Mesenchymal stem cell (in vitro differentiated cells and primary cell): ENCODE data around the gene PLXDC2.

Experiments
- DNase-seq: peaks from one replicate; pipeline ENCODE4 v3.0.0-alpha.2; 2013
- H2AFZ ChIP-seq: one replicate; pipeline ENCODE4 v1.6.1; 2013; ENCODE audit warnings: low read depth, mild to moderate bottlenecking, control low read depth, inconsistent platforms, low read length, moderate library complexity
- H2AK5ac ChIP-seq: 2 replicates; pipeline ENCODE4 v1.6.1; 2013; ENCODE audit warnings: low read length, moderate library complexity, mild to moderate bottlenecking, inconsistent platforms; ENCODE audit not compliant: severe bottlenecking
- H2BK120ac ChIP-seq: one replicate; pipeline ENCODE4 v1.6.1; 2013; ENCODE audit warnings: low read depth, mild to moderate bottlenecking, inconsistent platforms, low read length, moderate library complexity
- H2BK12ac ChIP-seq, 2 experiments: one replicate each; pipeline ENCODE4 v1.6.1; 2013; ENCODE audit warnings: inconsistent platforms in 2 of 2, low read length in 2 of 2, mild to moderate bottlenecking in 2 of 2, moderate library complexity in 2 of 2, control low read depth in 1 of 2
- H2BK15ac ChIP-seq: one replicate; pipeline ENCODE4 v1.6.1; 2013; ENCODE audit warnings: mild to moderate bottlenecking, low read depth, inconsistent platforms; ENCODE audit not compliant: poor library complexity, severe bottlenecking
- H2BK5ac ChIP-seq: 2 replicates; pipeline ENCODE4 v1.6.1; 2013; ENCODE audit warnings: low read depth, mild to moderate bottlenecking, low read length, control low read depth, inconsistent platforms; ENCODE audit not compliant: poor library complexity, severe bottlenecking
- H3K14ac ChIP-seq, 2 experiments: one replicate each; pipeline ENCODE4 v1.6.1; 2013; ENCODE audit warnings: inconsistent platforms in 2 of 2, low read length in 2 of 2, control low read depth in 1 of 2, mild to moderate bottlenecking in 1 of 2, moderate library complexity in 1 of 2
- H3K18ac ChIP-seq, 2 experiments: one replicate each; pipeline ENCODE4 v1.6.1; 2013; ENCODE audit warnings: inconsistent platforms in 2 of 2, low read length in 2 of 2, control low read depth in 1 of 2, low read depth in 1 of 2, mild to moderate bottlenecking in 1 of 2
- H3K23ac ChIP-seq, 2 experiments: one replicate each; pipeline ENCODE4 v1.6.1; 2013; ENCODE audit warnings: inconsistent platforms in 2 of 2, low read length in 2 of 2, mild to moderate bottlenecking in 2 of 2, moderate library complexity in 2 of 2, control low read depth in 1 of 2
- H3K27ac ChIP-seq: 2 replicates; pipeline ENCODE4 v1.5.1; 2013; ENCODE audit warnings: mild to moderate bottlenecking, moderate library complexity, low read length, control low read depth, inconsistent platforms; ENCODE audit not compliant: poor library complexity, severe bottlenecking
- H3K27me3 ChIP-seq, 2 experiments: 2 replicates each; pipeline versions ENCODE4 v1.6.1 to v1.7.0; 2013; ENCODE audit warnings: low read length in 2 of 2, mild to moderate bottlenecking in 2 of 2, moderate library complexity in 2 of 2, control low read depth in 1 of 2, inconsistent platforms in 1 of 2; ENCODE audit not compliant: control insufficient read depth in 1 of 2, insufficient read depth in 1 of 2
- H3K36me3 ChIP-seq, 2 experiments: 2 replicates each; pipeline versions ENCODE4 v1.6.1 to v1.7.0; 2013; ENCODE audit warnings: low read length in 2 of 2, control low read depth in 1 of 2, inconsistent platforms in 1 of 2, low read depth in 1 of 2, mild to moderate bottlenecking in 1 of 2; ENCODE audit not compliant: insufficient read depth in 2 of 2, control insufficient read depth in 1 of 2
- H3K4ac ChIP-seq, 2 experiments: one replicate each; pipeline ENCODE4 v1.6.1; 2013; ENCODE audit warnings: inconsistent platforms in 2 of 2, low read length in 2 of 2, mild to moderate bottlenecking in 2 of 2, moderate library complexity in 2 of 2, control low read depth in 1 of 2, low read depth in 1 of 2
- H3K4me1 ChIP-seq: 2 replicates; pipeline ENCODE4 v1.6.1; 2013; ENCODE audit warnings: low read depth, low read length, control low read depth; ENCODE audit not compliant: control insufficient read depth, insufficient read depth
- H3K4me2 ChIP-seq: 2 replicates; pipeline ENCODE4 v1.6.1; 2013; ENCODE audit warnings: low read length, mild to moderate bottlenecking, inconsistent platforms; ENCODE audit not compliant: poor library complexity, severe bottlenecking
- H3K4me3 ChIP-seq, 2 experiments: 2 replicates each; pipeline versions ENCODE4 v1.5.1 to v1.7.0; 2013; ENCODE audit warnings: low read length in 2 of 2, mild to moderate bottlenecking in 2 of 2, control low read depth in 1 of 2, low read depth in 1 of 2; ENCODE audit not compliant: insufficient read depth in 1 of 2
- H3K79me1 ChIP-seq: replicated peaks from 2 replicates; pipeline ENCODE4 v1.6.1; 2013; ENCODE audit warnings: mild to moderate bottlenecking, control low read depth, low read length, inconsistent platforms; ENCODE audit not compliant: poor library complexity, severe bottlenecking
- H3K9ac ChIP-seq: 2 replicates; pipeline ENCODE4 v1.7.0; 2013; ENCODE audit warnings: mild to moderate bottlenecking, low read length, moderate library complexity
- H3K9me3 ChIP-seq: 2 replicates; pipeline ENCODE4 v1.7.0; 2013; ENCODE audit warnings: mild to moderate bottlenecking, low read length; ENCODE audit not compliant: control insufficient read depth
- H4K8ac ChIP-seq: one replicate; pipeline ENCODE4 v1.6.1; 2013; ENCODE audit warnings: inconsistent platforms, mild to moderate bottlenecking, low read length, moderate library complexity
- H4K91ac ChIP-seq: one replicate; pipeline ENCODE4 v1.6.1; 2013; ENCODE audit warnings: mild to moderate bottlenecking, low read length, inconsistent platforms
- WGBS: methylation state at CpG from one replicate; pipeline ENCODE4 v1.1.7; 2013; ENCODE audit warnings: mixed read lengths; 5-methylcytosine and 5-hydroxymethylcytosine counted together

PLXDC2 gene

GRCh38 chr10:19979628-19980027, 163.4 kb downstream of the PLXDC2 start:
- Histone ChIP-seq H3K18ac (no peak overlapping the region), H4K8ac (peak overlapping the region; percentile 49), H3K4me1 (no peaks in the 10 kb centered on the region), H4K91ac (no peak overlapping the region), H3K9me3 (peaks cover 3% of the 10 kb centered on the region), H3K4me2 (no peak overlapping the region), H3K14ac (no peak overlapping the region), H2BK5ac (no peak overlapping the region), H3K79me1 (no peaks in the 10 kb centered on the region), H3K36me3 (no peaks in the 10 kb centered on the region), H2BK120ac (no peak overlapping the region), H3K9ac (no peak overlapping the region), H3K27ac (no peak overlapping the region), H3K4ac (no peak overlapping the region), H2BK12ac (no peak overlapping the region), H3K23ac (no peak overlapping the region), H3K4me3 (no peak overlapping the region), H3K27me3 (no peaks in the 10 kb centered on the region), H2BK15ac (no peak overlapping the region), H2AK5ac (no peak overlapping the region), H2AFZ (no peak overlapping the region)
- DNase-seq = peak; percentile 18
- 22% methylated on average over 2 of the region's 6 CpGs for WGBS

GRCh38 chr10:19983880-19984565, 167.8 kb downstream of the PLXDC2 start:
- no peak overlapping the region for H2BK12ac ChIP-seq
- no peak overlapping the region for H2BK120ac ChIP-seq
- no peak overlapping the region for H3K18ac ChIP-seq
- H3K4me3 ChIP-seq = no peak overlapping the region
- H3K4me1 ChIP-seq = no peaks in the 10 kb centered on the region
- H2BK5ac ChIP-seq = no peak overlapping the region
- no peak for DNase-seq
- no peak overlapping the region for H3K4ac ChIP-seq
- no peak overlapping the region for H3K9ac ChIP-seq
- H3K79me1 ChIP-seq = peaks cover 2% of the 10 kb centered on the region
- H3K4me2 ChIP-seq = no peak overlapping the region
- no peak overlapping the region for H2AK5ac ChIP-seq
- no peak overlapping the region for H3K23ac ChIP-seq
- H3K9me3 ChIP-seq = no peaks in the 10 kb centered on the region
- WGBS = 91% methylated on average over 4 of the region's 5 CpGs
- no peak overlapping the region for H4K8ac ChIP-seq
- H2AFZ ChIP-seq = no peak overlapping the region
- H3K14ac ChIP-seq = no peak overlapping the region
- H2BK15ac ChIP-seq = no peak overlapping the region
- H3K36me3 ChIP-seq = no peaks in the 10 kb centered on the region
- no peak overlapping the region for H3K27ac ChIP-seq
- H4K91ac ChIP-seq = no peak overlapping the region
- H3K27me3 ChIP-seq = no peaks in the 10 kb centered on the region

GRCh38 chr10:19985745-19986144, 169.5 kb downstream of the PLXDC2 start:
- no peak overlapping the region for H3K4me2 ChIP-seq
- H2AFZ ChIP-seq = no peak overlapping the region
- H3K9me3 ChIP-seq = no peaks in the 10 kb centered on the region
- H2AK5ac ChIP-seq = no peak overlapping the region
- H4K91ac ChIP-seq = no peak overlapping the region
- no peak overlapping the region for H2BK15ac ChIP-seq
- peaks cover 2% of the 10 kb centered on the region for H3K79me1 ChIP-seq
- no peak for DNase-seq
- peak overlapping the region; percentile 17 for H4K8ac ChIP-seq
- H3K27me3 ChIP-seq = no peaks in the 10 kb centered on the region
- no peak overlapping the region for H3K18ac ChIP-seq
- H3K23ac ChIP-seq = no peak overlapping the region
- no peak overlapping the region for H3K4me3 ChIP-seq
- no peak overlapping the region for H3K9ac ChIP-seq
- WGBS = 70% methylated on average over 3 of the region's 3 CpGs
- H2BK120ac ChIP-seq = no peak overlapping the region
- no peak overlapping the region for H3K14ac ChIP-seq
- H3K4me1 ChIP-seq = no peaks in the 10 kb centered on the region
- no peaks in the 10 kb centered on the region for H3K36me3 ChIP-seq
- H3K4ac ChIP-seq = no peak overlapping the region
- H2BK12ac ChIP-seq = no peak overlapping the region
- H2BK5ac ChIP-seq = no peak overlapping the region
- no peak overlapping the region for H3K27ac ChIP-seq

GRCh38 chr10:19986591-19986990, 170.4 kb downstream of the PLXDC2 start:
- Histone ChIP-seq H3K23ac (no peak overlapping the region), H4K8ac (no peak overlapping the region), H3K36me3 (no peaks in the 10 kb centered on the region), H3K4me3 (no peak overlapping the region), H3K4me2 (no peak overlapping the region), H4K91ac (no peak overlapping the region), H3K27ac (no peak overlapping the region), H2AFZ (no peak overlapping the region), H2BK5ac (no peak overlapping the region), H2BK120ac (no peak overlapping the region), H3K4ac (no peak overlapping the region), H3K9me3 (no peaks in the 10 kb centered on the region), H3K79me1 (peaks cover 2% of the 10 kb centered on the region), H2BK15ac (no peak overlapping the region), H2BK12ac (no peak overlapping the region), H3K27me3 (no peaks in the 10 kb centered on the region), H3K18ac (no peak overlapping the region), H3K9ac (no peak overlapping the region), H3K14ac (no peak overlapping the region), H3K4me1 (no peaks in the 10 kb centered on the region), H2AK5ac (no peak overlapping the region)
- WGBS = 98% methylated on average over 1 of the region's 2 CpGs
- no peak for DNase-seq
